Small intestine (tissue), 7 donors: ENCODE results near the gene FNBP1L. TPM values are rescaled to one million over a fixed set of nuclear protein-coding genes. Genes with fewer than 3 reads are reported as not detected.

ENCODE experiments used
- DNase-seq, 2 donors: peaks; one replicate each; pipeline versions ENCODE4 v3.0.0 to v3.0.0-alpha.2; 2013
- FAIRE-seq: peaks from 2 replicates; lab custom pipeline; 2012; peaks lifted over from hg19 to GRCh38; lab: Jason Lieb, UNC
- H3K27ac ChIP-seq, 3 donors: one replicate each; pipeline ENCODE4 v1.5.1; 2013; ENCODE audit warnings: low read length in 2 of 3, mild to moderate bottlenecking in 2 of 3, control low read depth in 1 of 3, inconsistent platforms in 1 of 3, low read depth in 1 of 3, moderate library complexity in 1 of 3
- H3K27me3 ChIP-seq, 3 donors: one replicate each; pipeline ENCODE4 v1.6.1; 2013; ENCODE audit warnings: low read length in 3 of 3, inconsistent platforms in 1 of 3; ENCODE audit not compliant: control insufficient read depth in 3 of 3, insufficient read depth in 3 of 3
- H3K36me3 ChIP-seq, 3 donors: one replicate each; pipeline ENCODE4 v1.6.1; 2013; ENCODE audit warnings: low read length in 3 of 3, inconsistent platforms in 1 of 3, low read depth in 1 of 3, mild to moderate bottlenecking in 1 of 3, moderate library complexity in 1 of 3; ENCODE audit not compliant: control insufficient read depth in 3 of 3, insufficient read depth in 2 of 3
- H3K4me1 ChIP-seq, 3 donors: one replicate each; pipeline ENCODE4 v1.6.1; 2013; ENCODE audit warnings: low read length in 2 of 3, inconsistent platforms in 1 of 3, low read depth in 1 of 3, mild to moderate bottlenecking in 1 of 3, moderate library complexity in 1 of 3; ENCODE audit not compliant: control insufficient read depth in 3 of 3, insufficient read depth in 2 of 3
- H3K4me3 ChIP-seq, 3 donors: one replicate each; pipeline ENCODE4 v1.5.1; 2013; ENCODE audit warnings: low read length in 3 of 3, control low read depth in 1 of 3, inconsistent platforms in 1 of 3, low read depth in 1 of 3, mild to moderate bottlenecking in 1 of 3, moderate library complexity in 1 of 3
- H3K9me3 ChIP-seq, 2 donors: one replicate each; pipeline ENCODE4 v1.6.1; 2013; ENCODE audit warnings: low read depth in 1 of 2, low read length in 1 of 2; ENCODE audit not compliant: control insufficient read depth in 2 of 2, insufficient read depth in 1 of 2
- WGBS, 3 donors: extraction: QIAGEN DNeasy Blood & Tissue Kit; methylation state at CpG; one replicate each; pipeline ENCODE4 v1.1.7; 2013; 5-methylcytosine and 5-hydroxymethylcytosine counted together
- polyA plus RNA-seq, 4 donors: library from polyadenylated mRNA; stranded (reverse) in 3 of 4; unstranded in 1 of 4; fragments of 200-250 nt in 3 of 4; fragments of 120-200 nt in 1 of 4; gene quantifications; one replicate each; pipeline versions ENCODE4 v1.2.1 to v1.2.3, GENCODE V29; 2013
- donor health status: healthy with polysubstance abuse.
- donor health status: control.
- donor health status: control.
- donor health status: Bipolar disorder and iron deficiency.
- donor health status: healthy.

The FNBP1L gene
- polyA plus RNA-seq, 4 donors: 19.7 to 68.0 (median 34.9) TPM

DNA sequence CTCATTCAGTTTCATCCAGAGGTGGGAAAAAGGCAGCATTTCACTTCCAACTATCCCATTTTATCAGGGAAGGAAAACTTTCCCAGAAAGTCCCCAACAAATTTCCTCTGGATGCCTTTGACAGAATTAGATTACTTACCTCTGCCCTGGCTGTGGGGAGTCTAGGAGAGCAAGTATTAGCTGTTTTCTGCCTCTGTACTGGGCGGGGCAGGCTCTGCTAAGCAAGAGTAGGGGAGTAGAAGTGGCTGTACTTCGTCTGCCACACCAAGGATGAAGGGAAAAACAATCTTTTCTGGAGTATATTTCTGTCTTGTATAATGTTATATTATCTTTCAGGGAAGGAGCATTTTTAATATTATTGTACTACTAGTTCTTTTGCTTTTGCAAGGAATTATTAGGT lies 78.5 kb downstream of the FNBP1L start:
- 61 to 70% (median 68%) methylated on average over 2 of the region's 2 CpGs for WGBS, 3 donors
- H3K4me3 ChIP-seq: no peak overlapping the region
- H3K27ac ChIP-seq: no peak overlapping the region
- peaks cover 0 to 4% (median 3%) of the 10 kb centered on the region in 3 donors for H3K36me3 ChIP-seq
- DNase-seq (peak in 1 of 2 donors; percentile 23), FAIRE-seq (no peak)
- H3K27me3 ChIP-seq: no peaks in the 10 kb centered on the region
- peaks cover 0 to 1% (median 0%) of the 10 kb centered on the region in 3 donors for H3K4me1 ChIP-seq
- H3K9me3 ChIP-seq: no peaks in the 10 kb centered on the region

DNA sequence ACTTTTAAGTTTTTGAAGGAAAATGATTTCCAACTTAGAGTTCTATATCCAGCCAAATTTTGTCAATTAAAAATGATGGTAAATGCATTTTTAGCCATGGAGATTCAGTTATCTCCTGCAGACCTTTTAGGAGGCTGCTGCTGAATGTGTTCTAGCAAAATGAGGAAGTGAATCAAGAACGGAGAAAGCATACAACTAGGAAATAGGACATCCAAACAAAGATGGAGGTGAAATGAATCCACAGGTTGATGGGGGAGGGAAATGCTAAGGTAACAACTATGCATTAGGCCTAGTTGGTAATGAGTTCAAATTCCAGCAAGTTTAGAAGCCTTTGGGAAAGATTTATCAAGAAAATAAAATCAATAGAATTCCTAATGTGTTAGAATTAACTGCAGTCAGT lies 80.5 kb downstream of the FNBP1L start:
- FAIRE-seq (no peak), DNase-seq (no peak)
- Histone ChIP-seq H3K4me3 (no peak overlapping the region), H3K36me3 (peaks cover 0 to 4% (median 4%) of the 10 kb centered on the region in 3 donors), H3K4me1 (peaks cover 0 to 7% (median 0%) of the 10 kb centered on the region in 3 donors), H3K27ac (no peak overlapping the region), H3K27me3 (no peaks in the 10 kb centered on the region), H3K9me3 (no peaks in the 10 kb centered on the region)
- WGBS, 3 donors: 59 to 69% (median 66%) methylated on average over 1 of the region's 1 CpG

DNA sequence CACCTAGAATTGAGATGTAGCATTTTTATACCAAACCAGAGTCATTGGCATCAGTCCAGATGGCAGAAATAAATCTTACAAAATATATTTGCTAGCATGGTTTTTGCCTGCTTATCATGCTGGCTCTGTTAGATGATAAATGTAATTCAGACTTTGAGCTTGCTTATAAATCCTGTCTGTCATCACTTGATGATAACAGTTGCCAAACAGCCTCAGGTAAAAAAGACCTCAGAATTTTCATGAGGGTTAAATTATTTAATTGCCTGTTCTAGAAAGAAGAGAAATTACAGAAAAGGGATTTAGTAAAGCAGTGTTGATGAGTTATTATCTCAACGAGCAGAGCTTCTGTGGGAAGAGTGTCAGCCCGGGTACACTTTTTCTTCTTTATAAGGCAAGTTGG lies 83.3 kb downstream of the FNBP1L start:
- FAIRE-seq (no peak), DNase-seq (peak; percentile 59 to 66)
- H3K27ac ChIP-seq: peak overlapping the region in 1 of 3 donors; percentile 19
- peaks cover 0 to 7% (median 2%) of the 10 kb centered on the region in 3 donors for H3K4me1 ChIP-seq
- H3K4me3 ChIP-seq: no peak overlapping the region
- H3K27me3 ChIP-seq: no peaks in the 10 kb centered on the region
- no peaks in the 10 kb centered on the region for H3K9me3 ChIP-seq
- WGBS, 3 donors: 10 to 50% (median 27%) methylated on average over 2 of the region's 2 CpGs
- H3K36me3 ChIP-seq: peaks cover 0 to 4% (median 4%) of the 10 kb centered on the region in 3 donors

DNA sequence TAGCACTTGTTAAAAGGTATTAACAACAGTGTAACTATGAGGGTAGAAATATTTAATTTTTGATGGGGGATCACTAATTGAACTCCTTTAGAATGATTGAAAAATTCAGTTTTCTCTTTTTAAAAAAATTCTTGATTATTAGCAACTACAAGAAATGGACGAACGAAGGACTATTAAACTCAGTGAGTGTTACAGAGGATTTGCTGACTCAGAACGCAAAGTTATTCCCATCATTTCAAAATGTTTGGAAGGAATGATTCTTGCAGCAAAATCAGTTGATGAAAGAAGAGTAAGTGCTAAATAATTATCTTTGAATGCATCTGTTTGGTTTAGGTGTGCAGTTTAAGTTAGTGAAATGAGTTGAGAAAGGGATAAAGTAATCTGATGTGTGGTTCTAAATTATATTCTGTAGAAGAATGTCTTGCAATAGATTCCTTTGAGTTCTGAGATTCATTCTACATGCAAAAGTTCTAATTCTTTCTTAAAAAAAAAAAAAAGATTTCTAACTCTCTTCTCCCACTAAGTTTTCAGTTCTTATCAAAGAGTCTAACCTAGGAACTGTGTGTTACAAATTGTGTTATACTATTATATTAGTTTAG lies 85.0 kb downstream of the FNBP1L start:
- H3K4me3 ChIP-seq: no peak overlapping the region
- peaks cover 0 to 7% (median 2%) of the 10 kb centered on the region in 3 donors for H3K4me1 ChIP-seq
- H3K36me3 ChIP-seq: peaks cover 0 to 6% (median 2%) of the 10 kb centered on the region in 3 donors
- no peaks in the 10 kb centered on the region for H3K9me3 ChIP-seq
- DNase-seq (no peak), FAIRE-seq (no peak)
- no peaks in the 10 kb centered on the region for H3K27me3 ChIP-seq
- H3K27ac ChIP-seq: no peak overlapping the region
- WGBS, 3 donors: 92 to 97% (median 94%) methylated on average over 3 of the region's 3 CpGs

DNA sequence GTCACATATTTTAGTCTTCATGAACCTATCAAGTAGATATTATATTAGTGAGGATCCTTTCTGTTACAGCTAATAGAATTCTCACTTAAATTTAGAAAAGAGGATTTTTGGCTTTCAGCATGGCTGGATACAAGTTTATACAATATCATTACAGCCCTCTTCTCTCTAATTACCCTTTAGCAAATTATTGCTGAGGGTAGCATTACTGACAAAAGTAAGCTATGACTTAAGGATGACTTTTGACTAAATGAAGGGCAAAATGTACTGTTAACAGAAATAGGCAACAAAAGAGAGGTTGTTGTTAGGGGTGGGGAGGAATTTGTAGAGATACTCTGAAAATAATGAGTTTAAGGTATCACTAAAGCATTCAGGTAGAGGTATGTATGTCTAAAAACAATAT lies 85.8 kb downstream of the FNBP1L start:
- no peak overlapping the region for H3K4me3 ChIP-seq
- no peaks in the 10 kb centered on the region for H3K9me3 ChIP-seq
- H3K27ac ChIP-seq: no peak overlapping the region
- no peaks in the 10 kb centered on the region for H3K27me3 ChIP-seq
- no peak for FAIRE-seq
- peaks cover 0 to 7% (median 2%) of the 10 kb centered on the region in 3 donors for H3K4me1 ChIP-seq
- H3K36me3 ChIP-seq: peaks cover 0 to 6% (median 0%) of the 10 kb centered on the region in 3 donors
- DNase-seq: no peak

DNA sequence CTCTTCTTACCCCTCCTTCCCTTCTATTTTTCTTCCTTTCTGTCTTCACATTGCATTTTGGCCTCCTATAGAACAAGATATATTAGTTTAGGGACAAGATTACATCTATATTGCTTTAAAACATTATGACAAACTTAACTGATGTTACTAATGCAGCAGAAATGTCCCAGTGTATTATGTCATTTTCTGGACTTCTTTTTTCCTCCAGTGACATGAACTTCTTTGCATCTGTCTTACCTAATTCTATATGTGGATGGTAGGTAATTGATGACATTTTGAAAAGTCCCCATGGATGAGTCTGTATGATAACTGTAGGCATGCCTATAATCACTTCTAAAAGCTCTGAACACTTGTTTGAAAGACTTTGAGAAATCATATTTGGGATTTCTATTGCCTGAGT lies 89.5 kb downstream of the FNBP1L start:
- H3K27me3 ChIP-seq: no peaks in the 10 kb centered on the region
- no peak for DNase-seq
- H3K9me3 ChIP-seq: no peaks in the 10 kb centered on the region
- no peak overlapping the region for H3K27ac ChIP-seq
- FAIRE-seq: no peak
- peaks cover 0 to 2% (median 0%) of the 10 kb centered on the region in 3 donors for H3K4me1 ChIP-seq
- no peak overlapping the region for H3K4me3 ChIP-seq
- H3K36me3 ChIP-seq: peaks cover 0 to 2% (median 0%) of the 10 kb centered on the region in 3 donors

DNA sequence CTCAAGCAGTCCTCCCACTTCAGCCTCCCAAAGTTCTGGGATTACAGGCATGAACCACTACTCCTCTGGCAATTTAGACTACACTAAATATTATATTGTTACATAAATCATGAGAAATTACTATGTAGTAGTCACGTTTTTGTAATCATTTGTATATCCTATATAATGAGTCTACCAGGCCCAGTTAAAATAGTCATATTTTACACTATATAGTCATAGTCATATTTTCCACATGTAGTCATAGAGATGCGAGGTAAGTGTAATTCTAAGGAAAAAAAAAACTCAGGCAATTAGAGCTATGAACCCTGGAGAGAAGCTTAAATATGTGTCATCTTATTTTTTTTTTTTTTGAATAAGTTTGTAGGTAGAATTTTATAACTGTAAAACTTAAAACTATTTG lies 90.0 kb downstream of the FNBP1L start:
- FAIRE-seq: no peak
- Histone ChIP-seq H3K4me1 (peaks cover 0 to 2% (median 0%) of the 10 kb centered on the region in 3 donors), H3K4me3 (no peak overlapping the region), H3K27me3 (no peaks in the 10 kb centered on the region), H3K9me3 (no peaks in the 10 kb centered on the region), H3K36me3 (peaks cover 0 to 6% (median 0%) of the 10 kb centered on the region in 3 donors), H3K27ac (no peak overlapping the region)
- no peak for DNase-seq
- WGBS, 3 donors: 59 to 70% (median 65%) methylated on average over 2 of the region's 2 CpGs

DNA sequence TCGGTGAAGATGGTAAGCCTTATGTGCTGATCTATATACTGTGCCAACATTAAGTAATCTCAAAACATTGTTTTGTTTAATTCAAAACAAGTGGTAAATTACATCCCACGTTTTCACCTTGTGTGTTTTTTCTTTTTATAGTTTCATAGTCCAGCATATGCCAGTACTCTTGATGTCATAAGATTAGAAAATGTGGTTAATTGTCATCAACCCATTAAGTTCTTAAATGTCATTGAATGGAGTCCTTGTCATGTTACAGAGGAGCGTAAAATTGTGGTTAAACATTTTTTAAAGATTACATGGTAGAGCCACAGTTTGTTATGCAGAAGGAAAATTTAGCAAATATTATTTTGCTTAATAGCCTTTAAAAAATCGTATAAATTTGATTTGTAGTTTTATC lies 93.1 kb downstream of the FNBP1L start:
- FAIRE-seq (no peak), DNase-seq (no peak)
- no peaks in the 10 kb centered on the region for H3K9me3 ChIP-seq
- no peak overlapping the region for H3K4me3 ChIP-seq
- H3K27ac ChIP-seq: no peak overlapping the region
- peaks cover 0 to 10% (median 0%) of the 10 kb centered on the region in 3 donors for H3K4me1 ChIP-seq
- peaks cover 0 to 6% (median 0%) of the 10 kb centered on the region in 3 donors for H3K36me3 ChIP-seq
- no peaks in the 10 kb centered on the region for H3K27me3 ChIP-seq
- WGBS, 3 donors: 67 to 75% (median 75%) methylated on average over 4 of the region's 4 CpGs

DNA sequence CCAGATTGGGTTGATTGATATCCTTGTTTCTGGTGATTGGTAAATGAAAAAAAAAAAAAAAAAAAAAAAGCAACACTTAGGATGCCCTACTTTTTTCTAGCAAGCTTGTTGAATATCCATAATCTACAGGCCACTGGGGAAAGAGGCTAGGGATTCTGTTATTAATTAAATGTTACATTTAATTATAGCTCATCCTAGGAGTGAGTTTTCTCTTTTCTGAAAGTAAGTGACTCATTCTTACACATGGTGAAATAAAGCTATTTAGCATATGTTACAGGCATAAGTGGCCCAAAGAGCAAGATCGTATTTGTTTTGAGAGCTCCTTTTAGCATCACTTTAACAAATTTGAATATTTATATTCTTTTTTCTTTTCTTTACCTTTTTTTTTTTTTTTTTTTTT lies 94.5 kb downstream of the FNBP1L start:
- no peaks in the 10 kb centered on the region for H3K9me3 ChIP-seq
- H3K4me3 ChIP-seq: no peak overlapping the region
- 97 to 100% (median 98%) methylated on average over 1 of the region's 1 CpG for WGBS, 3 donors
- H3K27me3 ChIP-seq: no peaks in the 10 kb centered on the region
- peaks cover 0 to 14% (median 0%) of the 10 kb centered on the region in 3 donors for H3K4me1 ChIP-seq
- H3K27ac ChIP-seq: no peak overlapping the region
- H3K36me3 ChIP-seq: peaks cover 0 to 7% (median 0%) of the 10 kb centered on the region in 3 donors
- FAIRE-seq (no peak), DNase-seq (no peak)
